ENCODE results near the gene ARAP2. TPM values are rescaled to one million over a fixed set of nuclear protein-coding genes. Genes with fewer than 3 reads are reported as not detected.

ARAP2 gene
- total RNA-seq, 1 donor from 2014 or later = 59.1 TPM

- Mint-ChIP-seq H3K27me3 (no peaks in the 10 kb centered on the region), H3K4me3 (no peak overlapping the region), H3K27ac (no peak overlapping the region), H3K9me3 (no peaks in the 10 kb centered on the region), H3K4me1 (peaks cover 26% of the 10 kb centered on the region), H3K36me3 (ENCODE audit: low read depth) (peaks cover 42% of the 10 kb centered on the region)
- ChIA-PET POLR2A (no interaction called here), CTCF (interaction anchor here (1.1 to 1.4 kb wide), 2 partner anchors 22 to 186 kb away, joined by 3 to 5 read pairs; no protein-coding TSS in a partner anchor)
- ATAC-seq (ENCODE audit: low read depth) (no peak), DNase-seq (no peak)
- intact Hi-C loops (cut with micrococcal nuclease) = loop anchor here (2.0 kb wide), 1 partner anchor 13 kb away; no protein-coding TSS in a partner anchor
- no peak for TF ChIP-seq CTCF (IDR thresholded peaks at IDR 0.05)
Measured at GRCh38 chr4:36213977-36214376, 30.3 kb downstream of the ARAP2 start.

DNA sequence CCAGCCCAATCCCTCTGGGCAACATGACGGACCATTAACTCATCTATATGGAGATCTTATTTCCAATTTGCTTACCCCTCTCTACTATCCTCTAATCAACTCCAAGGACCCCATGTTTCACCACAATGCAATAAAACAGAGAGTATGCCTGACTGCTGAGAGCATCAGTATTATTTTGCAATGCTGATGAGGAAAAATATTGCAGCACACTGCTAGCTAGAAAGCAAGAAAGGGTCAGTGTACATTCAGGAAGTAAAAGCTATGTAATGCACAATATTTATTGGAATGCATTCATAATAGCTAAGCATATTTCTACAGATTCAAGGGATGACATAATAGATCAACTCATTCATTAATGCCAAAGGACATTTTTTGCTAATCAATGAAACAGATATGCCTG, 33.2 kb downstream of the ARAP2 start:
- no peaks in the 10 kb centered on the region for H3K9me3 Mint-ChIP-seq
- DNase-seq (no peak), ATAC-seq (ENCODE audit: low read depth) (no peak)
- ChIA-PET POLR2A (no interaction called here), CTCF (interaction anchor here (1.2 kb wide), 1 partner anchor 189 kb away, joined by 4 read pairs; no protein-coding TSS in a partner anchor)
- no peak for TF ChIP-seq CTCF (IDR thresholded peaks at IDR 0.05)
- peaks cover 64% of the 10 kb centered on the region for H3K36me3 Mint-ChIP-seq (ENCODE audit: low read depth)
- H3K4me3 Mint-ChIP-seq = no peak overlapping the region
- intact Hi-C loops (cut with micrococcal nuclease) = no loop called here
- peaks cover 23% of the 10 kb centered on the region for H3K4me1 Mint-ChIP-seq
- H3K27me3 Mint-ChIP-seq = no peaks in the 10 kb centered on the region
- H3K27ac Mint-ChIP-seq = no peak overlapping the region

GRCh38 chr4:36209941-36210649, 34.2 kb downstream of the ARAP2 start:
- peaks cover 68% of the 10 kb centered on the region for H3K36me3 Mint-ChIP-seq (ENCODE audit: low read depth)
- no peak for TF ChIP-seq CTCF (IDR thresholded peaks at IDR 0.05)
- POLR2A ChIA-PET = no interaction called here
- no peaks in the 10 kb centered on the region for H3K9me3 Mint-ChIP-seq
- CTCF ChIA-PET = no interaction called here
- peaks cover 21% of the 10 kb centered on the region for H3K4me1 Mint-ChIP-seq
- H3K27ac Mint-ChIP-seq = no peak overlapping the region
- DNase-seq (no peak), ATAC-seq (ENCODE audit: low read depth) (no peak)
- intact Hi-C loops (cut with micrococcal nuclease) = loop anchor here (5.0 kb wide), 1 partner anchor 38 kb away; no protein-coding TSS in a partner anchor
- no peak overlapping the region for H3K4me3 Mint-ChIP-seq
- H3K27me3 Mint-ChIP-seq = no peaks in the 10 kb centered on the region

DNA sequence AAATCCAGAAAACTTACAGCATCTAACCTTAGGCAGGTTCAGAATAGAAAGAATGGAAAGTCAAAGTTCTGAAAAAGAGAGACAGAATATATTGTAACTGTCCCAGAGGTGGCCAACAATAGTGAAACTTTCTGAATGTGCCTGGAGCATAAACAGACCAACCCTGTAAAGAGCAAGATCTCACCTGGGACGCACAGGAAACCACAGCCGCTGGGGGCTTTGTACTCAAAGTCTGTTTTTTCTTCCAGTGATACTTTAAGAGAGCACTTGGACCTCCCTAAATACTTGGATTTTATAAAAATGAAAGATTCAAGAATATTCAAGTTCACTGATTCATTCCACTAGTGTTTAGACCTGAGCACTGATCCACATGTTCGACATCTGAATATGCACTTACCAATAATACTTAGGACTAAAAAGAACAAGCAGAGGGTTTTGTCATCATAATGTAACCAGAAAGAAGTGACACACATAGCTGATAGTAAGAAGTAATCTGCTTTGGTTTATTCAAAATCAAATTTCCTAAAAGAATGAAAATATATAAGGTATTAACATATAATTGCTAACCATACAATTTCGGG, 35.3 kb downstream of the ARAP2 start:
- POLR2A ChIA-PET = no interaction called here
- H3K27me3 Mint-ChIP-seq = no peaks in the 10 kb centered on the region
- no peak for ATAC-seq (ENCODE audit: low read depth)

More for the DNA sequence above, 35.3 kb downstream of the ARAP2 start:
- H3K9me3 Mint-ChIP-seq = no peaks in the 10 kb centered on the region
- DNase-seq = no peak
- no peak overlapping the region for H3K4me3 Mint-ChIP-seq
- H3K4me1 Mint-ChIP-seq = peaks cover 18% of the 10 kb centered on the region
- peaks cover 72% of the 10 kb centered on the region for H3K36me3 Mint-ChIP-seq (ENCODE audit: low read depth)
- CTCF ChIA-PET = interaction anchor here (0.7 kb wide), 1 partner anchor 190 kb away, joined by 3 read pairs; no protein-coding TSS in a partner anchor
- TF ChIP-seq CTCF (IDR thresholded peaks at IDR 0.05) = no peak
- no peak overlapping the region for H3K27ac Mint-ChIP-seq
- intact Hi-C loops (cut with micrococcal nuclease) = loop anchor here (5.0 kb wide), 1 partner anchor 37 kb away; no protein-coding TSS in a partner anchor
